Astrocyte (in vitro differentiated cells and primary cell): ENCODE measurements around the gene POC1B. TPM values are rescaled to one million over a fixed set of nuclear protein-coding genes. Genes with fewer than 3 reads are reported as not detected.

Experiments used
- DNase-seq: peaks from one replicate; pipeline ENCODE4 v3.0.0-alpha.2; 2010; ENCODE audit warnings: low read depth
- FAIRE-seq: peaks from 2 replicates; lab custom pipeline; 2011; peaks lifted over from hg19 to GRCh38; lab: Jason Lieb, UNC
- H2AFZ ChIP-seq: 2 replicates; pipeline ENCODE4 v1.6.0; 2012; ENCODE audit warnings: low read depth, low read length, inconsistent platforms
- H3K27ac ChIP-seq: 2 replicates; pipeline ENCODE4 v1.5.1; 2011; ENCODE audit warnings: low read depth, low read length, inconsistent platforms
- H3K27me3 ChIP-seq: 2 replicates; pipeline ENCODE4 v1.6.0; 2011; ENCODE audit warnings: low read length, inconsistent platforms; ENCODE audit not compliant: insufficient read depth
- H3K36me3 ChIP-seq: 2 replicates; pipeline ENCODE4 v1.5.1; 2011; ENCODE audit warnings: low read length, inconsistent platforms; ENCODE audit not compliant: insufficient read depth
- H3K4me1 ChIP-seq: 2 replicates; pipeline ENCODE4 v1.5.1; 2011; ENCODE audit warnings: low read length, inconsistent platforms; ENCODE audit not compliant: insufficient read depth
- H3K4me2 ChIP-seq: 2 replicates; pipeline ENCODE4 v1.6.0; 2012; ENCODE audit warnings: low read length, inconsistent platforms
- H3K4me3 ChIP-seq: 2 replicates; pipeline ENCODE4 v1.5.1; 2011; ENCODE audit warnings: low read depth, mild to moderate bottlenecking, low read length, inconsistent platforms; ENCODE audit not compliant: insufficient read depth
- H3K79me2 ChIP-seq: 2 replicates; pipeline ENCODE4 v1.6.0; 2012; ENCODE audit warnings: mild to moderate bottlenecking, low read length, inconsistent platforms; ENCODE audit not compliant: insufficient read depth
- H3K9ac ChIP-seq: 2 replicates; pipeline ENCODE4 v1.6.0; 2012; ENCODE audit warnings: mild to moderate bottlenecking, low read length, inconsistent platforms
- H3K9me3 ChIP-seq: 2 replicates; pipeline ENCODE4 v1.5.1; 2012; ENCODE audit warnings: low read depth, mild to moderate bottlenecking, low read length, inconsistent platforms; ENCODE audit not compliant: insufficient read depth
- H4K20me1 ChIP-seq: 2 replicates; pipeline ENCODE4 v1.6.0; 2012; ENCODE audit warnings: low read length, inconsistent platforms; ENCODE audit not compliant: insufficient read depth
- H3K27ac Mint-ChIP-seq: one replicate; pipeline ENCODE4 v1.8.0; 2021; ENCODE audit warnings: mild to moderate bottlenecking, mixed read lengths; ENCODE audit not compliant: unreplicated experiment
- H3K27me3 Mint-ChIP-seq: one replicate; pipeline ENCODE4 v1.8.0; 2021; ENCODE audit warnings: low read depth, mixed read lengths; ENCODE audit not compliant: unreplicated experiment
- H3K36me3 Mint-ChIP-seq: one replicate; pipeline ENCODE4 v1.8.0; 2021; ENCODE audit warnings: low read depth, mixed read lengths; ENCODE audit not compliant: unreplicated experiment
- H3K4me1 Mint-ChIP-seq: one replicate; pipeline ENCODE4 v1.8.0; 2021; ENCODE audit warnings: low read depth, mixed read lengths; ENCODE audit not compliant: unreplicated experiment
- H3K4me3 Mint-ChIP-seq: one replicate; pipeline ENCODE4 v1.8.0; 2021; ENCODE audit warnings: mild to moderate bottlenecking, moderate library complexity, mixed read lengths; ENCODE audit not compliant: unreplicated experiment
- H3K9me3 Mint-ChIP-seq: one replicate; pipeline ENCODE4 v1.8.0; 2021; ENCODE audit warnings: mild to moderate bottlenecking, mixed read lengths; ENCODE audit not compliant: unreplicated experiment
- CTCF ChIP-seq: IDR thresholded peaks from 2 replicates; pipeline ENCODE4 v1.5.1; 2011; ENCODE audit warnings: low read depth, mild to moderate bottlenecking, inconsistent platforms, low read length, moderate library complexity; ENCODE audit not compliant: insufficient read depth
- EZH2 ChIP-seq: IDR thresholded peaks from 2 replicates; pipeline ENCODE4 v1.6.1; 2012; ENCODE audit warnings: mild to moderate bottlenecking, low read length, inconsistent platforms; ENCODE audit not compliant: insufficient read depth
- total RNA-seq: library from RNA; stranded (reverse); gene quantifications from 2 replicates; pipeline ENCODE4 v1.2.1, GENCODE V29; 2021

POC1B gene
- total RNA-seq, 1 donor from 2014 or later = 10.6 TPM

- Histone ChIP-seq H3K27me3 (no peaks in the 10 kb centered on the region), H3K9me3 (no peaks in the 10 kb centered on the region), H3K36me3 (no peaks in the 10 kb centered on the region), H3K79me2 (no peaks in the 10 kb centered on the region), H3K4me3 (no peak overlapping the region), H2AFZ (no peak overlapping the region), H3K4me2 (no peak overlapping the region), H3K27ac (no peak overlapping the region), H4K20me1 (no peaks in the 10 kb centered on the region), H3K4me1 (peaks cover 8% of the 10 kb centered on the region), H3K9ac (no peak overlapping the region)
- H3K9me3 Mint-ChIP-seq = no peaks in the 10 kb centered on the region
- no peak overlapping the region for H3K27ac Mint-ChIP-seq
- no peaks in the 10 kb centered on the region for H3K27me3 Mint-ChIP-seq
- TF ChIP-seq CTCF (no peak), EZH2 (no peak)
- no peak overlapping the region for H3K4me3 Mint-ChIP-seq
- no peaks in the 10 kb centered on the region for H3K36me3 Mint-ChIP-seq
- FAIRE-seq (no peak), DNase-seq (no peak)
- peaks cover 30% of the 10 kb centered on the region for H3K4me1 Mint-ChIP-seq
These were observed 21.3 kb upstream of the POC1B start for GRCh38 chr12:89547101-89547500.

GRCh38 chr12:89546151-89546550 is 20.3 kb upstream of the POC1B start:
- H3K79me2 ChIP-seq = no peaks in the 10 kb centered on the region
- H4K20me1 ChIP-seq = no peaks in the 10 kb centered on the region
- peaks cover 32% of the 10 kb centered on the region for H3K4me1 Mint-ChIP-seq
- TF ChIP-seq EZH2 (no peak), CTCF (no peak)
- no peak overlapping the region for H3K27ac ChIP-seq
- no peaks in the 10 kb centered on the region for H3K9me3 ChIP-seq
- no peak overlapping the region for H3K4me3 ChIP-seq
- H3K36me3 Mint-ChIP-seq = no peaks in the 10 kb centered on the region
- DNase-seq (no peak), FAIRE-seq (no peak)
- H3K9me3 Mint-ChIP-seq = no peaks in the 10 kb centered on the region
- no peaks in the 10 kb centered on the region for H3K27me3 Mint-ChIP-seq
- no peaks in the 10 kb centered on the region for H3K36me3 ChIP-seq
- H3K4me2 ChIP-seq = no peak overlapping the region
- H3K4me3 Mint-ChIP-seq = no peak overlapping the region
- no peaks in the 10 kb centered on the region for H3K27me3 ChIP-seq
- H3K9ac ChIP-seq = no peak overlapping the region
- no peak overlapping the region for H2AFZ ChIP-seq
- H3K27ac Mint-ChIP-seq = no peak overlapping the region
- peaks cover 8% of the 10 kb centered on the region for H3K4me1 ChIP-seq

GRCh38 chr12:89544681-89545184 is 18.9 kb upstream of the POC1B start:
- H4K20me1 ChIP-seq = no peaks in the 10 kb centered on the region
- no peaks in the 10 kb centered on the region for H3K36me3 Mint-ChIP-seq
- H3K27ac ChIP-seq = no peak overlapping the region
- no peaks in the 10 kb centered on the region for H3K36me3 ChIP-seq
- no peak overlapping the region for H3K9ac ChIP-seq
- peaks cover 8% of the 10 kb centered on the region for H3K4me1 ChIP-seq
- H3K4me2 ChIP-seq = no peak overlapping the region
- H3K4me3 ChIP-seq = no peak overlapping the region
- H3K79me2 ChIP-seq = no peaks in the 10 kb centered on the region
- H2AFZ ChIP-seq = no peak overlapping the region
- H3K9me3 Mint-ChIP-seq = no peaks in the 10 kb centered on the region
- DNase-seq (peak; percentile 17), FAIRE-seq (no peak)
- H3K9me3 ChIP-seq = no peaks in the 10 kb centered on the region
- no peaks in the 10 kb centered on the region for H3K27me3 ChIP-seq
- peaks cover 29% of the 10 kb centered on the region for H3K4me1 Mint-ChIP-seq
- TF ChIP-seq EZH2 (no peak), CTCF (no peak)
- H3K27me3 Mint-ChIP-seq = no peaks in the 10 kb centered on the region
- H3K4me3 Mint-ChIP-seq = no peak overlapping the region
- no peak overlapping the region for H3K27ac Mint-ChIP-seq
